ENCODE results near the gene AGPAT4.
"Not testable (repeated sequence)": the region's sequence is repeated elsewhere in the genome, so short reads cannot be mapped to it uniquely, and the experiment has no call there.

GRCh38 chr6:161176428-161176827 lies 97.4 kb downstream of the AGPAT4 start:
- TF ChIP-seq CTCF, POLR2A, EP300 (IDR thresholded peaks at IDR 0.05): not testable (repeated sequence)
